Loucy (cell line): ENCODE data around the gene AGAP9.
"Not testable (repeated sequence)": the region's sequence is repeated elsewhere in the genome, so short reads cannot be mapped to it uniquely, and the experiment has no call there.

ENCODE experiments used
- H2AFZ ChIP-seq: fragments of 200-600 bp; sonication (generic); 2 replicates; pipeline ENCODE4 v1.6.0; 2016; ENCODE audit warnings: antibody characterized with exemption, mild to moderate bottlenecking, low read length, moderate library complexity
- H3F3A ChIP-seq: fragments of 200-600 bp; 2 replicates; pipeline ENCODE4 v1.6.0; 2016; ENCODE audit warnings: antibody characterized with exemption, low read depth, mild to moderate bottlenecking
- H3K27me3 ChIP-seq: fragments of 200-600 bp; sonication (generic); 2 replicates; pipeline ENCODE4 v1.6.1; 2014; ENCODE audit warnings: low read length, mild to moderate bottlenecking; ENCODE audit not compliant: insufficient read depth, poor library complexity, severe bottlenecking
- H3K36me3 ChIP-seq: fragments of 200-600 bp; sonication (generic); 2 replicates; pipeline ENCODE4 v1.6.1; 2016; ENCODE audit warnings: low read length; ENCODE audit not compliant: insufficient read depth
- H3K4me1 ChIP-seq: fragments of 200-600 bp; sonication (generic); 2 replicates; pipeline ENCODE4 v1.5.1; 2014; ENCODE audit warnings: low read length, mild to moderate bottlenecking; ENCODE audit not compliant: insufficient read depth, poor library complexity, severe bottlenecking
- H3K4me2 ChIP-seq: fragments of 200-600 bp; sonication (generic); 2 replicates; pipeline ENCODE4 v1.6.0; 2014; ENCODE audit warnings: antibody characterized with exemption, low read length, low read depth, mild to moderate bottlenecking; ENCODE audit not compliant: poor library complexity, severe bottlenecking
- H3K4me3 ChIP-seq: fragments of 200-600 bp; sonication (generic); 2 replicates; pipeline ENCODE4 v1.5.1; 2014; ENCODE audit warnings: low read length, mild to moderate bottlenecking, mixed read lengths; ENCODE audit not compliant: poor library complexity, severe bottlenecking
- H3K79me2 ChIP-seq: fragments of 200-600 bp; sonication (generic); 2 replicates; pipeline ENCODE4 v1.6.1; 2014; ENCODE audit warnings: low read length; ENCODE audit not compliant: insufficient read depth
- H3K9ac ChIP-seq: fragments of 200-600 bp; sonication (generic); 2 replicates; pipeline ENCODE4 v1.6.0; 2014; ENCODE audit warnings: mild to moderate bottlenecking, low read depth, low read length, moderate library complexity; ENCODE audit not compliant: poor library complexity, severe bottlenecking
- H3K9me2 ChIP-seq: fragments of 200-600 bp; sonication (generic); replicated peaks from 2 replicates; pipeline ENCODE4 v1.6.1; 2016; ENCODE audit warnings: low read depth, low read length, mixed read lengths
- H3K9me3 ChIP-seq: fragments of 200-600 bp; sonication (generic); 2 replicates; pipeline ENCODE4 v1.6.1; 2014; ENCODE audit warnings: mild to moderate bottlenecking, antibody characterized with exemption, low read length, low read depth; ENCODE audit not compliant: insufficient read depth
- H4K20me1 ChIP-seq: fragments of 200-600 bp; sonication (generic); 2 replicates; pipeline ENCODE4 v1.6.0; 2014; ENCODE audit warnings: antibody characterized with exemption, low read length, mild to moderate bottlenecking; ENCODE audit not compliant: insufficient read depth, poor library complexity, severe bottlenecking

The AGAP9 gene

GRCh38 chr10:47480133-47480532 is 43.3 kb downstream of the AGAP9 start:
- not testable (repeated sequence) for H3K4me3 ChIP-seq, H2AFZ ChIP-seq, H3K9me2 ChIP-seq, H3K27me3 ChIP-seq, H3K9ac ChIP-seq, H4K20me1 ChIP-seq, H3K4me1 ChIP-seq, H3K36me3 ChIP-seq, H3K4me2 ChIP-seq, H3K79me2 ChIP-seq, H3F3A ChIP-seq, H3K9me3 ChIP-seq

DNA sequence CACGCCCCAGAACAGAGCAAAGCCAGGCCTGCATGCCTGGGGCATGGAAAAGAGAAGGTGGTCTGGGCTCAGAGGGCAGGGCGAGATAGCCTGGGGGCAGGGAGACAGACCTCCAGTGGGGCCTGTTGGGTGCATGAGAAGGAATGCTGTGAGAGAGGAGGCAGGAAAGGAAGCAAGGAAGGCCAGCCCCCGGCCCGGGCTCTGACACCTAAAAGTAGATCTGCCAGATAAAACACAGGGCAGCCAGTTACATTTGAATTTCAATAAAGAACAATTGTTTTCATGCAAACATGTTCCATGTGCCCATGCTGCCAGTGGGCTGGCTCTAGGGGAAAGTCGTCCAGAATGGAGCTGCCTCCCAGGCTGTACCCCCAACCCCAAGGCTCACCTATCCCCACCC is 45.3 kb downstream of the AGAP9 start:
- H3K36me3 ChIP-seq, H3K4me2 ChIP-seq, H3K4me3 ChIP-seq, H3K9ac ChIP-seq, H4K20me1 ChIP-seq, H3K9me2 ChIP-seq, H3F3A ChIP-seq, H3K4me1 ChIP-seq, H2AFZ ChIP-seq, H3K9me3 ChIP-seq, H3K79me2 ChIP-seq, H3K27me3 ChIP-seq: not testable (repeated sequence)

GRCh38 chr10:47477078-47477477 is 46.4 kb downstream of the AGAP9 start:
- not testable (repeated sequence) for H3K4me1 ChIP-seq, H2AFZ ChIP-seq, H3K27me3 ChIP-seq, H3K79me2 ChIP-seq, H3K36me3 ChIP-seq, H3K4me3 ChIP-seq, H3K9me3 ChIP-seq, H3K4me2 ChIP-seq, H4K20me1 ChIP-seq, H3F3A ChIP-seq, H3K9me2 ChIP-seq, H3K9ac ChIP-seq

GRCh38 chr10:47475101-47475500 is 48.3 kb downstream of the AGAP9 start:
- H3K4me1 ChIP-seq, H3K4me3 ChIP-seq, H3K79me2 ChIP-seq, H2AFZ ChIP-seq, H3K27me3 ChIP-seq, H3K9me3 ChIP-seq, H3K36me3 ChIP-seq, H3F3A ChIP-seq, H3K9me2 ChIP-seq, H4K20me1 ChIP-seq, H3K9ac ChIP-seq, H3K4me2 ChIP-seq: not testable (repeated sequence)

- not testable (repeated sequence) for H3K4me1 ChIP-seq, H3K9me3 ChIP-seq, H3K4me3 ChIP-seq, H2AFZ ChIP-seq, H3K4me2 ChIP-seq, H3K9me2 ChIP-seq, H3K27me3 ChIP-seq, H3F3A ChIP-seq, H3K79me2 ChIP-seq, H3K36me3 ChIP-seq, H3K9ac ChIP-seq, H4K20me1 ChIP-seq
Observed at GRCh38 chr10:47473516-47473915, 49.9 kb downstream of the AGAP9 start.

GRCh38 chr10:47472647-47473046 is 50.8 kb downstream of the AGAP9 start:
- H3K9me2 ChIP-seq, H3K4me1 ChIP-seq, H3K4me3 ChIP-seq, H3K4me2 ChIP-seq, H3K9ac ChIP-seq, H2AFZ ChIP-seq, H3K9me3 ChIP-seq, H3K27me3 ChIP-seq, H4K20me1 ChIP-seq, H3K79me2 ChIP-seq, H3K36me3 ChIP-seq, H3F3A ChIP-seq: not testable (repeated sequence)

DNA sequence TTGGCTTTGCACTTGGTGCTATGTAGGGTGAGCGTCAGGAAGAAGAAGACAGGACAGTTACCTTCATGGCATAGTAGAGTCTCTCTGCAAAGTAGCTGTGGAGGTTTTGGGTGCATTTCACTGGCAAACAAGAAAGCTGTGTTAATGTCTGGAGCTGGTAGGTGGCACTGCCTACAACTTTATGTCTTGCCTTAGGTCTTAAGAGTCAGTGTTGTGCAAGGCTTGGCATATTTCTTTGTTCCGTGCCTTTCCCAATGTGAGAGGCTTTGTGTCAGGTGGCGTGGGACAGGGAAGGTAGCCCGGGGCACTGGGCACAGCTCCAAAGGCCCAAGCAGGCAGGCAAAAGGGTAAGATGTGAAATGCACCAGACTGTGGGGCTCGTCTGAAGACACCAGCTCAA is 51.4 kb downstream of the AGAP9 start:
- not testable (repeated sequence) for H3K9ac ChIP-seq, H3F3A ChIP-seq, H3K79me2 ChIP-seq, H3K4me2 ChIP-seq, H4K20me1 ChIP-seq, H3K36me3 ChIP-seq, H3K27me3 ChIP-seq, H2AFZ ChIP-seq, H3K9me3 ChIP-seq, H3K4me3 ChIP-seq, H3K9me2 ChIP-seq, H3K4me1 ChIP-seq
